Measurements from ENCODE around the gene CACNA1G.

DNA sequence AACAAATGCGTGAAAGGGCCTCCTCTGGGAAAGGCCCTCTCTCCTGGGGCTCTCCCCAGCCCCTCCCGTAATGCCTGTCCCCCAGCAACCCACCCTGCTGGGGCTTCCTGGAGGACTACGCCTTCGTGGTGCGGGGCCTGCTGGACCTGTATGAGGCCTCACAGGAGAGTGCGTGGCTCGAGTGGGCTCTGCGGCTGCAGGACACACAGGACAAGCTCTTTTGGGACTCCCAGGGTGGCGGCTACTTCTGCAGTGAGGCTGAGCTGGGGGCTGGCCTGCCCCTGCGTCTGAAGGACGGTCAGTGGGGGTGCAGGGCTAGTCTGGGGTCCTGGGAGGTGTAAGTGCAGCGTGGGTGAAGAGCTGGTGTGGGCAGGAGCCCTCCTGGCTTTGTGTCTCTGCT, 8.6 kb upstream of the CACNA1G start:
- TF ChIP-seq POLR2AphosphoS5 (IDR thresholded peaks at IDR 0.05; ENCODE audit: low read depth, low read length) (no peak), TAF1 (IDR thresholded peaks at IDR 0.05; ENCODE audit: borderline replicate concordance, insufficient read depth, low read length) (no peak)
- TF ChIP-seq, protein P1, sequence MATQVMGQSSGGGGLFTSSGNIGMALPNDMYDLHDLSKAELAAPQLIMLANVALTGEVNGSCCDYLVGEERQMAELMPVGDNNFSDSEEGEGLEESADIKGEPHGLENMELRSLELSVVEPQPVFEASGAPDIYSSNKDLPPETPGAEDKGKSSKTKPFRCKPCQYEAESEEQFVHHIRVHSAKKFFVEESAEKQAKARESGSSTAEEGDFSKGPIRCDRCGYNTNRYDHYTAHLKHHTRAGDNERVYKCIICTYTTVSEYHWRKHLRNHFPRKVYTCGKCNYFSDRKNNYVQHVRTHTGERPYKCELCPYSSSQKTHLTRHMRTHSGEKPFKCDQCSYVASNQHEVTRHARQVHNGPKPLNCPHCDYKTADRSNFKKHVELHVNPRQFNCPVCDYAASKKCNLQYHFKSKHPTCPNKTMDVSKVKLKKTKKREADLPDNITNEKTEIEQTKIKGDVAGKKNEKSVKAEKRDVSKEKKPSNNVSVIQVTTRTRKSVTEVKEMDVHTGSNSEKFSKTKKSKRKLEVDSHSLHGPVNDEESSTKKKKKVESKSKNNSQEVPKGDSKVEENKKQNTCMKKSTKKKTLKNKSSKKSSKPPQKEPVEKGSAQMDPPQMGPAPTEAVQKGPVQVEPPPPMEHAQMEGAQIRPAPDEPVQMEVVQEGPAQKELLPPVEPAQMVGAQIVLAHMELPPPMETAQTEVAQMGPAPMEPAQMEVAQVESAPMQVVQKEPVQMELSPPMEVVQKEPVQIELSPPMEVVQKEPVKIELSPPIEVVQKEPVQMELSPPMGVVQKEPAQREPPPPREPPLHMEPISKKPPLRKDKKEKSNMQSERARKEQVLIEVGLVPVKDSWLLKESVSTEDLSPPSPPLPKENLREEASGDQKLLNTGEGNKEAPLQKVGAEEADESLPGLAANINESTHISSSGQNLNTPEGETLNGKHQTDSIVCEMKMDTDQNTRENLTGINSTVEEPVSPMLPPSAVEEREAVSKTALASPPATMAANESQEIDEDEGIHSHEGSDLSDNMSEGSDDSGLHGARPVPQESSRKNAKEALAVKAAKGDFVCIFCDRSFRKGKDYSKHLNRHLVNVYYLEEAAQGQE (IDR thresholded peaks at IDR 0.05; ENCODE audit: insufficient read depth in 1 of 2, low read depth in 2 of 2, low read length in 2 of 2): no peak

Measured in PFSK-1 (cell line).